ENCODE measurements around the gene SGTA.

The SGTA gene

GRCh38 chr19:2805261-2805900, 22.3 kb upstream of the SGTA start:
- DNase-seq (ENCODE audit: low read depth, low spot score), result no peak
- in situ Hi-C loops (cut with HindIII; ENCODE audit: low sequenced_read_pairs), result no loop called here
- H3K4me3 ChIP-seq (ENCODE audit: low read depth, low read length), result no peak overlapping the region
- TF ChIP-seq CTCF (IDR thresholded peaks at IDR 0.05; ENCODE audit: low read depth, low read length), result no peak

GRCh38 chr19:2804156-2805004, 21.3 kb upstream of the SGTA start:
- DNase-seq (ENCODE audit: low read depth, low spot score), result no peak
- no peak overlapping the region for H3K4me3 ChIP-seq (ENCODE audit: low read depth, low read length)
- TF ChIP-seq CTCF (IDR thresholded peaks at IDR 0.05; ENCODE audit: low read depth, low read length), result no peak
- in situ Hi-C loops (cut with HindIII; ENCODE audit: low sequenced_read_pairs), result no loop called here

GRCh38 chr19:2803486-2804155, 20.5 kb upstream of the SGTA start:
- no peak overlapping the region for H3K4me3 ChIP-seq (ENCODE audit: low read depth, low read length)
- in situ Hi-C loops (cut with HindIII; ENCODE audit: low sequenced_read_pairs), result no loop called here
- no peak for DNase-seq (ENCODE audit: low read depth, low spot score)
- no peak for TF ChIP-seq CTCF (IDR thresholded peaks at IDR 0.05; ENCODE audit: low read depth, low read length)

GRCh38 chr19:2802826-2803225, 19.8 kb upstream of the SGTA start:
- in situ Hi-C loops (cut with HindIII; ENCODE audit: low sequenced_read_pairs), result no loop called here
- no peak overlapping the region for H3K4me3 ChIP-seq (ENCODE audit: low read depth, low read length)
- no peak for DNase-seq (ENCODE audit: low read depth, low spot score)
- TF ChIP-seq CTCF (IDR thresholded peaks at IDR 0.05; ENCODE audit: low read depth, low read length), result no peak

- in situ Hi-C loops (cut with HindIII; ENCODE audit: low sequenced_read_pairs), result no loop called here
- no peak for DNase-seq (ENCODE audit: low read depth, low spot score)
- H3K4me3 ChIP-seq (ENCODE audit: low read depth, low read length), result no peak overlapping the region
- no peak for TF ChIP-seq CTCF (IDR thresholded peaks at IDR 0.05; ENCODE audit: low read depth, low read length)
These were observed 17.4 kb upstream of the SGTA start for GRCh38 chr19:2800506-2800905.

GRCh38 chr19:2799273-2800020, 16.4 kb upstream of the SGTA start:
- in situ Hi-C loops (cut with HindIII; ENCODE audit: low sequenced_read_pairs), result no loop called here
- no peak for DNase-seq (ENCODE audit: low read depth, low spot score)
- no peak for TF ChIP-seq CTCF (IDR thresholded peaks at IDR 0.05; ENCODE audit: low read depth, low read length)
- no peak overlapping the region for H3K4me3 ChIP-seq (ENCODE audit: low read depth, low read length)

Measured in astrocyte of the spinal cord (primary cell).